ENCODE measurements around the gene NKD1. TPM values are rescaled to one million over a fixed set of nuclear protein-coding genes. Genes with fewer than 3 reads are reported as not detected.

Gene NKD1
- total and polyA plus RNA-seq, 3 experiments from 2014 or later, result 0.45 to 1.5 (median 1.2) TPM

DNA sequence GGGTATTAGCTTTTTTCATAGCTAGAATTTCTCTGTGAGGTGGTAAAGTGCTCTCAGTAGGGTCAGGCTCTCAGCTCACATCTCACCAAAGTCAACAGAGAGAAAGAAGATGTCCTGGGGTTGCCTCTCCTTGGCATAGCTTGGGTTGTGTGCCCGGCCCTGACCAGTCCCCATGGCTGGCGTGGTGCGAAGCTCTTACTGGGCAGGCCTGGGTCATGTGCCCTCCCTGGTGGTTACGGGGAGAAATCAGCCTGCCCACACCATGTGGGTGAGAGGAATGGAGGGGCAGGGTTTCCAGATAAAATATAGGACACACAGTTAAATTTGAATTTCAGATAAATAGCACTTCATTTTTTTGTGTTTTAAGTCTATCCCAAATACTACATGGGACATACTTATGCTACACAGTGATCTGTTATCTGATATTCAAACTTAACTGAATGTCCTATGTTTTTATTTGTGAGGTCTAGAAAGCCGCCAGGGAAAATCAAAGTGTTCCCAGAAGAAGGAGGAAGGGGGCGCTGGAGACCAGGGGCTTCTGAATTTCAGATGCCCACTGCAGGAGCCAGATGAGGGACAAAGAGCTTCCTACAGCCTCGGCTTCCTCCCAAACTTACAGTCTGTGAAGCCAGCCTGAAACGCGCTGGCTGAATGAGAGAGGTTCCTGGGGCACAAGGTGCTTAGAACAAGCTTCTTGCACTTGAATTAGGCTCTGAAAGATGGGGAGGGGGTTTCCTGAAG lies 45.4 kb downstream of the NKD1 start:
- peaks cover 14 to 17% (median 17%) of the 10 kb centered on the region in 3 donors for H3K4me1 Mint-ChIP-seq
- DNase-seq, result no peak
- H3K27me3 Mint-ChIP-seq, result peaks cover 0 to 4% of the 10 kb centered on the region in 2 donors
- Histone ChIP-seq H3K4me1 (ENCODE audit: insufficient read depth, low read length) (peaks cover 9% of the 10 kb centered on the region), H3K9me3 (ENCODE audit: low read length) (no peaks in the 10 kb centered on the region), H3K36me3 (ENCODE audit: insufficient read depth, low read length) (no peaks in the 10 kb centered on the region), H3K27me3 (ENCODE audit: insufficient read depth, low read length, poor library complexity, severe bottlenecking) (no peaks in the 10 kb centered on the region), H3K4me3 (ENCODE audit: low read length) (no peak overlapping the region), H3K27ac (ENCODE audit: low read depth, low read length) (no peak overlapping the region)
- H3K9me3 Mint-ChIP-seq, result no peaks in the 10 kb centered on the region
- ChIA-PET CTCF (no interaction called here), POLR2A (no interaction called here)
- peaks cover 0 to 2% (median 0%) of the 10 kb centered on the region in 3 donors for H3K36me3 Mint-ChIP-seq
- H3K4me3 Mint-ChIP-seq, result no peak overlapping the region
- peak overlapping the region in 1 of 8 donors; percentile 48 for H3K27ac Mint-ChIP-seq

DNA sequence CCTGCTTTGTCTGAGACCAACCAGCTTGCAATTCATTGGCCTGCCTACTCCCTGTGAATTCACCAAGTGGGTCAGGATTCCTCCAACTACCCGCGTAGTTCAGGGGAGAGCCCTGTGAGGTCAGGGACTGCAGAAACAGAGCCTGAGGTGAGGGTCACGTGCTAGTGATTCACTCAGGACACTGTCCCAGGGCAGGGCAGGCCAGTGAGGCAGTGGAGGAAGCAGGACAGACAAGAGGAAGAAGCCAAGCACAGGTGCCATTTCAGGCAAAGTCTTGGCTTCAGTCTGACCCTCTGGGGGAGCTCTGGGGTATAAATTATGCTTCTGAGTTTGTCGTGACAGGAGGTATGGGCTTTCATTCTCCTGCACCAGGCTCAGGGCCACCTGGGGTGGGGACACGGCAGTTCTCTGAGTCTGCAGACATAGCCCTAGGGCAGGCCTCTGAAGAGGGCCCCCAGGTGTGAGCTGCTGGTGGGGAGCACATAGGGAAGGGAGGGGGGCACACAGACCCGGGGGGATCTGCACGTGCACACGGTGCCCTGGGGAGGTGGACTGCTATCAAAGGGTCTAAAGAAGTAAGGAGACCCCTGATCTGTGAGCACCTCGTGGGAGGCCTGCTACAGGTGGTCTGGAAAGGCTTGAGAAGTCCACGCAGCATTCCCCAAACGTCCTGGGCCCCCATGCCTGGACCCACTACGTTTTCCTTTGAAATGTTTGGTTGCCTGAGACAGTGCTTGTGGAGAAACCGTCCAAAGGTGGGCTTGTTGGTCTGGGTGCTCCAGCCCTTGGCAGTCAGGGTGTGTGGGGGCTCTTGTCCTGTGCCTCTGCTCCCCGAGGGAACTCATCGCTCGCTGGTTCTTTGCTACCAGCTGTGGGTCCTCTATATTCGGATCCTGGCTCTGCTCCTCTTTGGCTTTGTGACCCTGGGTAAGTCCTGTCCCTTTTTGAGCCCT lies 46.4 kb downstream of the NKD1 start:
- no peaks in the 10 kb centered on the region for H3K27me3 ChIP-seq (ENCODE audit: insufficient read depth, low read length, poor library complexity, severe bottlenecking)
- no peak overlapping the region for H3K4me3 Mint-ChIP-seq
- no peaks in the 10 kb centered on the region for H3K9me3 ChIP-seq (ENCODE audit: low read length)
- no peaks in the 10 kb centered on the region for H3K9me3 Mint-ChIP-seq
- H3K4me1 Mint-ChIP-seq, result peaks cover 7 to 8% (median 7%) of the 10 kb centered on the region in 3 donors
- H3K36me3 Mint-ChIP-seq, result peaks cover 0 to 2% (median 0%) of the 10 kb centered on the region in 3 donors
- no peak overlapping the region for H3K27ac ChIP-seq (ENCODE audit: low read depth, low read length)
- CTCF ChIA-PET, result no interaction called here
- no peak overlapping the region for H3K27ac Mint-ChIP-seq
- H3K27me3 Mint-ChIP-seq, result peaks cover 0 to 4% of the 10 kb centered on the region in 2 donors
- POLR2A ChIA-PET, result no interaction called here
- H3K4me1 ChIP-seq (ENCODE audit: insufficient read depth, low read length), result peaks cover 5% of the 10 kb centered on the region
- DNase-seq, result no peak
- H3K36me3 ChIP-seq (ENCODE audit: insufficient read depth, low read length), result no peaks in the 10 kb centered on the region
- no peak overlapping the region for H3K4me3 ChIP-seq (ENCODE audit: low read length)

DNA sequence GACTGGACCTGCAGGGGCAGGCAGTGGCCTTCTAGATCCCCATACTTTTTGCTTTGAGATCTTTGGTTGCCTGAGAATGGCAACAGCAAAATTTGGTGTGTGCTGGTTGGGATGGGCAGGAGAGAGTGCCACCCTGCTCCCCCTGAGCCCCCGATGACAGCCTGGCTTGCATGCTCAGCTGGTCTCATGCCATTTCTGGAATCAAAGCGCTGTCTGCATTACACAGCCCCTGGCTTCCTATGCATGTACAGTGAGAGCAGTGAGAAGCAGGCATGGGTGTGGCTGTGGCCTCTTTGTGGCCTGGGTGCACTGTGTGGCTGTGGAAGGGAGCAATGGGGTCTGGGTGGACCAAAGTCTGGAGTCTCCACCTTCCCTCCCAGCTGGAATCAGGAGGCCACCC lies 47.7 kb downstream of the NKD1 start:
- Mint-ChIP-seq H3K9me3 (no peaks in the 10 kb centered on the region), H3K27me3 (peaks cover 0 to 4% of the 10 kb centered on the region in 2 donors), H3K4me1 (peaks cover 0 to 3% (median 0%) of the 10 kb centered on the region in 3 donors), H3K27ac (no peak overlapping the region), H3K4me3 (no peak overlapping the region), H3K36me3 (no peaks in the 10 kb centered on the region)
- no peaks in the 10 kb centered on the region for H3K27me3 ChIP-seq (ENCODE audit: insufficient read depth, low read length, poor library complexity, severe bottlenecking)
- DNase-seq, result no peak
- no peaks in the 10 kb centered on the region for H3K9me3 ChIP-seq (ENCODE audit: low read length)
- H3K4me3 ChIP-seq (ENCODE audit: low read length), result no peak overlapping the region
- ChIA-PET CTCF (no interaction called here), POLR2A (no interaction called here)
- H3K36me3 ChIP-seq (ENCODE audit: insufficient read depth, low read length), result no peaks in the 10 kb centered on the region
- peaks cover 8% of the 10 kb centered on the region for H3K4me1 ChIP-seq (ENCODE audit: insufficient read depth, low read length)
- H3K27ac ChIP-seq (ENCODE audit: low read depth, low read length), result no peak overlapping the region

GRCh38 chr16:50596762-50597450 lies 48.7 kb downstream of the NKD1 start:
- H3K9me3 ChIP-seq (ENCODE audit: low read length), result no peaks in the 10 kb centered on the region
- Mint-ChIP-seq H3K4me1 (peaks cover 2 to 4% (median 2%) of the 10 kb centered on the region in 3 donors), H3K27me3 (peaks cover 0 to 1% of the 10 kb centered on the region in 2 donors), H3K27ac (peak overlapping the region in 3 of 8 donors; percentile 10 to 19 (median 11)), H3K4me3 (no peak overlapping the region), H3K36me3 (no peaks in the 10 kb centered on the region), H3K9me3 (no peaks in the 10 kb centered on the region)
- H3K36me3 ChIP-seq (ENCODE audit: insufficient read depth, low read length), result no peaks in the 10 kb centered on the region
- POLR2A ChIA-PET, result no interaction called here
- H3K4me3 ChIP-seq (ENCODE audit: low read length), result no peak overlapping the region
- CTCF ChIA-PET, result no interaction called here
- no peak for DNase-seq
- no peak overlapping the region for H3K27ac ChIP-seq (ENCODE audit: low read depth, low read length)
- H3K27me3 ChIP-seq (ENCODE audit: insufficient read depth, low read length, poor library complexity, severe bottlenecking), result no peaks in the 10 kb centered on the region
- H3K4me1 ChIP-seq (ENCODE audit: insufficient read depth, low read length), result peaks cover 18% of the 10 kb centered on the region

DNA sequence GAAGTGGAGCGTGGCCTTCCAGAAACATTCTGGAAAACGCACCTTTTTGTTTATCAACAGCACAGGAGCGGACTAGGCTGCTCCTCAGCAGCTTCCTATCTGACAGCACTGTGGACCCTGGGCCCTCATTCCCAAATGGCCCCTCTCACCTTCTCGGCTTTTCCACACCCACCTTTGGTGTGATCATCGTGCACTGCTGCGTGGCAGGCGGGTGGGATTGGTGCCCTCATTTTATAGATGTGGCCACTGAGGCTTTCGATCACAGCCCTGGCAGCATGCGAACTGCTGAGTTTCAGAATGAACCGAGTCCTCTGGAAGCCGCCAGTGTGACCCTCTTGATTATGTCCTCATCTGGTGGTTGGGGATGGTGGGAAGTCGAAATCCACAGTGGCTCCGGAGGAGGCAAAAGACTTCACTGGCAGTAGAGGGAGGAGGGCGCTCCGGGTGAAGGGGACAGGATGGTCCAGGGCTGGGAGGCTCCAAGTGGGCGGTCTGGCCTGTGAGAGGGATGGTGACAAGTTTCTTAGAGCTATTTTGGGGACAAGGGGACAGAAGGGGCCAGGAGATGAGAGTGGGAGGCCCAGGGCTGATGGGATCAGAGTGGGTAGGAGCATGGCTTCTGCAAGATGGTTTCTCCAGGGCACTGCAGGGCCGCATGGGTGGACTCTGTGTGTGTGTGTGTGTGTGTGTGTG lies 49.5 kb downstream of the NKD1 start:
- DNase-seq, result no peak
- H3K4me1 Mint-ChIP-seq, result peaks cover 10 to 12% (median 10%) of the 10 kb centered on the region in 3 donors

DNA sequence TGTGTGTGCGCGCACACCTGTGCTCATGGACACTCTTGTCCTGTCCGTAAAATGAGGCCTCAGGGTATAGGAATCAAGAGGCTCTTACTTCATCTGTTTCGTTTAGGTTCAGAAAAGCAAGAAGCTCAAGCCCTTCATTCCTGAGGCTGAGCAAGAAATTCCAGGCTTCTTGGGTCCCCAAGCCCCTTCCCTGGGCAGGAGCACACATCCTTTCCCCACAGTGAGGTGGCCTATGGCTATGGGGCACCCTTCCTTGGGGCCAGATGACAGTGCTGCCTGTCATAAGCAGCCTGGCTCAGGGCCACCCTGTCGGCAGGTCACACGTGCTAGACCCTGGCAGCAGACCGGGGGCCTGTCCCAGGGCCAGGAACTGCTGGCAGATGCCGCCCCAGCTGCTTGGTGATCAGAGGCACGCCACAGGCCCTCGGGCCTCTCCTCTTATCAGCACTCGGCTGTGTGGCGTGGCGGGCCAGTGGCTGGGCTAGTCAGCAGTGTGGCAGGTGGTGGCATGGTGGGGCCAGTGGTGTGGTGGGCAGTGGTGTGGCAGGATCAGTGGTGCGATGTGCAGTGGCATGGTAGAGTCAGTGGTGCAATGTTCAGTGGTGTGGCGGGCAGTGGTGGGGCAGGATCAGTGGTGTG lies 50.2 kb downstream of the NKD1 start:
- POLR2A ChIA-PET, result no interaction called here
- peaks cover 33% of the 10 kb centered on the region for H3K4me1 ChIP-seq (ENCODE audit: insufficient read depth, low read length)
- CTCF ChIA-PET, result no interaction called here
- no peaks in the 10 kb centered on the region for H3K9me3 ChIP-seq (ENCODE audit: low read length)
- H3K9me3 Mint-ChIP-seq, result no peaks in the 10 kb centered on the region
- H3K4me3 ChIP-seq (ENCODE audit: low read length), result no peak overlapping the region
- H3K27me3 ChIP-seq (ENCODE audit: insufficient read depth, low read length, poor library complexity, severe bottlenecking), result no peaks in the 10 kb centered on the region
- no peak overlapping the region for H3K27ac Mint-ChIP-seq
- H3K4me1 Mint-ChIP-seq, result peaks cover 16 to 17% (median 17%) of the 10 kb centered on the region in 3 donors
- H3K36me3 Mint-ChIP-seq, result no peaks in the 10 kb centered on the region
- no peaks in the 10 kb centered on the region for H3K27me3 Mint-ChIP-seq
- no peak overlapping the region for H3K4me3 Mint-ChIP-seq
- no peak overlapping the region for H3K27ac ChIP-seq (ENCODE audit: low read depth, low read length)
- DNase-seq, result no peak
- no peaks in the 10 kb centered on the region for H3K36me3 ChIP-seq (ENCODE audit: insufficient read depth, low read length)

More for the DNA sequence above, 49.5 kb downstream of the NKD1 start:
- no peak overlapping the region for H3K4me3 ChIP-seq (ENCODE audit: low read length)
- Mint-ChIP-seq H3K36me3 (no peaks in the 10 kb centered on the region), H3K4me3 (no peak overlapping the region), H3K9me3 (no peaks in the 10 kb centered on the region), H3K27me3 (no peaks in the 10 kb centered on the region), H3K27ac (peak overlapping the region in 1 of 8 donors; percentile 26)
- no peak overlapping the region for H3K27ac ChIP-seq (ENCODE audit: low read depth, low read length)
- no peaks in the 10 kb centered on the region for H3K9me3 ChIP-seq (ENCODE audit: low read length)
- CTCF ChIA-PET, result no interaction called here
- H3K4me1 ChIP-seq (ENCODE audit: insufficient read depth, low read length), result peaks cover 26% of the 10 kb centered on the region
- no peaks in the 10 kb centered on the region for H3K36me3 ChIP-seq (ENCODE audit: insufficient read depth, low read length)
- no peaks in the 10 kb centered on the region for H3K27me3 ChIP-seq (ENCODE audit: insufficient read depth, low read length, poor library complexity, severe bottlenecking)
- POLR2A ChIA-PET, result no interaction called here

- H3K36me3 ChIP-seq (ENCODE audit: insufficient read depth, low read length), result no peaks in the 10 kb centered on the region
- H3K27ac ChIP-seq (ENCODE audit: low read depth, low read length), result no peak overlapping the region
- Mint-ChIP-seq H3K9me3 (no peaks in the 10 kb centered on the region), H3K27ac (peak overlapping the region in 1 of 8 donors; percentile 68), H3K36me3 (no peaks in the 10 kb centered on the region), H3K27me3 (no peaks in the 10 kb centered on the region), H3K4me3 (no peak overlapping the region), H3K4me1 (peaks cover 16 to 21% (median 19%) of the 10 kb centered on the region in 3 donors)
- no peaks in the 10 kb centered on the region for H3K27me3 ChIP-seq (ENCODE audit: insufficient read depth, low read length, poor library complexity, severe bottlenecking)
- CTCF ChIA-PET, result no interaction called here
- H3K9me3 ChIP-seq (ENCODE audit: low read length), result no peaks in the 10 kb centered on the region
- POLR2A ChIA-PET, result no interaction called here
- H3K4me3 ChIP-seq (ENCODE audit: low read length), result no peak overlapping the region
- peaks cover 36% of the 10 kb centered on the region for H3K4me1 ChIP-seq (ENCODE audit: insufficient read depth, low read length)
- no peak for DNase-seq
Observed at GRCh38 chr16:50598936-50599361, 50.8 kb downstream of the NKD1 start.

Data from CD8-positive, alpha-beta memory T cell (primary cell).